HepG2 (cell line): ENCODE results near the gene TACC3. TPM values are rescaled to one million over a fixed set of nuclear protein-coding genes. Genes with fewer than 3 reads are reported as not detected.

Experiments
- ATAC-seq: fragments of 200-7000 bp; cut with Tn5 transposase; 3 replicates; pipeline ENCODE4 v1.9.1; 2020; ENCODE audit warnings: mild to moderate bottlenecking, moderate library complexity
- BruUV-seq: library from RNA; stranded (reverse); fragments of 400-500 nt; replicated peaks from 2 replicates; lab custom pipeline; 2021; lab: Mats Ljungman, UMichigan
- CTCF ChIA-PET: fragments of 300-600 bp; formaldehyde crosslinking; extraction: SDS; loops from one replicate; lab custom pipeline; 2021; ENCODE audit warnings: low total read pairs, inconsistent platforms, low intra/inter-chr PET ratio; lab: Yijun Ruan, JAX
- POLR2A ChIA-PET: fragments of 350-600 bp; sonication (Branson Sonifier 250); formaldehyde crosslinking; loops from one replicate; lab custom pipeline; 2020; ENCODE audit warnings: antibody characterized with exemption, inconsistent platforms; lab: Yijun Ruan, JAX
- DNase-seq: peaks from one replicate; pipeline ENCODE4 v3.0.0-alpha.2; 2015; ENCODE audit warnings: low spot score
- FAIRE-seq: peaks from 3 replicates; lab custom pipeline; 2011; peaks lifted over from hg19 to GRCh38; lab: Jason Lieb, UNC
- H2AFZ ChIP-seq: one replicate; pipeline ENCODE4 v1.6.1; 2011; ENCODE audit warnings: low read length, inconsistent platforms
- H3K27ac ChIP-seq: fragments of 300-600 bp; 3 replicates; pipeline ENCODE4 v1.8.0; 2011; ENCODE audit warnings: mixed run types, mild to moderate bottlenecking, mixed read lengths, low read length, inconsistent platforms; ENCODE audit not compliant: insufficient read depth; ENCODE audit errors: extremely low read length
- H3K27me3 ChIP-seq, 2 experiments: fragments of 200-600 bp in 1 of 2; 2 replicates in 1 of 2; 3 replicates in 1 of 2; pipeline versions ENCODE4 v1.6.0 to v1.8.0; 2011; ENCODE audit warnings: low read length in 2 of 2, mild to moderate bottlenecking in 2 of 2, moderate library complexity in 2 of 2, inconsistent platforms in 1 of 2; ENCODE audit not compliant: insufficient read depth in 2 of 2, control insufficient read depth in 1 of 2
- H3K36me3 ChIP-seq, 2 experiments: fragments of 200-600 bp in 1 of 2; replicated peaks in 1 of 2; 2 replicates in 1 of 2; 3 replicates in 1 of 2; pipeline versions ENCODE4 v1.5.1 to v1.8.0; 2011; ENCODE audit warnings: low read length in 2 of 2, inconsistent platforms in 1 of 2; ENCODE audit not compliant: insufficient read depth in 2 of 2, control insufficient read depth in 1 of 2
- H3K4me1 ChIP-seq: 2 replicates; pipeline ENCODE4 v1.5.1; 2012; ENCODE audit warnings: low read length, inconsistent platforms; ENCODE audit not compliant: insufficient read depth
- H3K4me2 ChIP-seq: 2 replicates; pipeline ENCODE4 v1.6.0; 2011; ENCODE audit warnings: low read depth, low read length, inconsistent platforms
- H3K4me3 ChIP-seq, 3 experiments: fragments of 200-600 bp in 1 of 3; sonication (generic), shearing (Covaris generic) in 1 of 3; replicated peaks in 1 of 3; 2 replicates each; pipeline ENCODE4 v1.5.1; 2011 to 2016; ENCODE audit warnings: low read length in 3 of 3, inconsistent platforms in 2 of 3, low read depth in 2 of 3, mild to moderate bottlenecking in 2 of 3, control low read depth in 1 of 3, mixed read lengths in 1 of 3; ENCODE audit not compliant: insufficient read depth in 1 of 3
- H3K79me2 ChIP-seq: one replicate; pipeline ENCODE4 v1.6.1; 2011; ENCODE audit warnings: low read length, inconsistent platforms; ENCODE audit not compliant: insufficient read depth
- H3K9ac ChIP-seq: 2 replicates; pipeline ENCODE4 v1.6.0; 2011; ENCODE audit warnings: mild to moderate bottlenecking, low read depth, low read length, inconsistent platforms; ENCODE audit not compliant: insufficient read depth
- H3K9me3 ChIP-seq: 2 replicates; pipeline ENCODE4 v1.5.1; 2012; ENCODE audit warnings: mild to moderate bottlenecking, low read length
- H4K20me1 ChIP-seq: 2 replicates; pipeline ENCODE4 v1.6.0; 2011; ENCODE audit warnings: inconsistent platforms, mild to moderate bottlenecking, low read length, moderate library complexity; ENCODE audit not compliant: insufficient read depth
- AGO2 ChIP-seq: fragments of 200-400 bp; formaldehyde crosslinking; optimal IDR thresholded peaks from 2 replicates; pipeline ENCODE3; 2017; ENCODE audit warnings: mild to moderate bottlenecking, low read depth, low read length, moderate library complexity
- AKAP8 ChIP-seq: sonication (generic); formaldehyde crosslinking; IDR thresholded peaks from 2 replicates; pipeline ENCODE4 v1.5.1; 2020; ENCODE audit warnings: mild to moderate bottlenecking, missing genetic modification reagents
- ARID3A ChIP-seq: IDR thresholded peaks from 2 replicates; pipeline ENCODE4 v1.6.1; 2012; ENCODE audit warnings: low read depth, low read length, improper control_type of control experiment
- CHD4 ChIP-seq: fragments of 200-600 bp; sonication (generic); IDR thresholded peaks from 2 replicates; pipeline ENCODE4 v1.7.0; 2017; ENCODE audit warnings: mild to moderate bottlenecking, low read length, borderline replicate concordance
- CSRNP1 ChIP-seq: sonication (generic); formaldehyde crosslinking; IDR thresholded peaks from 2 replicates; pipeline ENCODE4 v1.8.1; 2023; ENCODE audit warnings: mild to moderate bottlenecking, missing genetic modification reagents
- EP300 ChIP-seq, 3 experiments: sonication (generic) in 1 of 3; formaldehyde crosslinking in 1 of 3; IDR thresholded peaks; 2 replicates each; pipeline versions ENCODE4 v1.5.1 to v1.6.1; 2011 to 2020; ENCODE audit warnings: low read depth in 2 of 3, low read length in 2 of 3, borderline replicate concordance in 1 of 3, improper control_type of control experiment in 1 of 3, mild to moderate bottlenecking in 1 of 3, missing genetic modification reagents in 1 of 3, moderate library complexity in 1 of 3
- HNRNPL ChIP-seq: fragments of 200-400 bp; formaldehyde crosslinking; IDR thresholded peaks from 2 replicates; pipeline ENCODE4 v1.6.1; 2017; ENCODE audit warnings: mild to moderate bottlenecking, low read depth, low read length
- MXD1 ChIP-seq: sonication (generic); formaldehyde crosslinking; IDR thresholded peaks from 2 replicates; pipeline ENCODE4 v1.4.0; 2020; ENCODE audit warnings: mild to moderate bottlenecking, missing genetic modification reagents
- NONO ChIP-seq, 2 experiments: fragments of 450-650 bp in 1 of 2; sonication (generic) in 1 of 2; formaldehyde crosslinking in 1 of 2; IDR thresholded peaks in 1 of 2; conservative IDR thresholded peaks in 1 of 2; 2 replicates each; pipeline versions ENCODE4 v1.6.1 to v1.8.0; 2017 to 2022; ENCODE audit warnings: mild to moderate bottlenecking in 1 of 2, missing genetic modification reagents in 1 of 2, moderate library complexity in 1 of 2
- SMAD1 ChIP-seq: sonication (generic); formaldehyde crosslinking; IDR thresholded peaks from 2 replicates; pipeline ENCODE4 v1.4.0; 2020; ENCODE audit warnings: missing genetic modification reagents, low read depth, mild to moderate bottlenecking, borderline replicate concordance
- ZNF263 ChIP-seq: sonication (generic); formaldehyde crosslinking; IDR thresholded peaks from 2 replicates; pipeline ENCODE4 v1.4.0; 2020; ENCODE audit warnings: missing genetic modification reagents
- WGBS: methylation state at CpG from one replicate; pipeline ENCODE4 v1.1.6; 2017; ENCODE audit warnings: low lambda C conversion rate; 5-methylcytosine and 5-hydroxymethylcytosine counted together
- in situ Hi-C: cut with HindIII; loops from 2 replicates; pipeline ENCODE4 v1.10.0; 2017; ENCODE audit warnings: low pct_unique_long_range_greater_than_20kb; ENCODE audit not compliant: extremely low pct_ligation_motif_present
- intact Hi-C: fragments of 100-400 bp; cut with micrococcal nuclease; formaldehyde crosslinking; loops from one replicate; pipeline ENCODE4 v1.10.0; 2022; ENCODE audit not compliant: unreplicated experiment
- polyA plus RNA-seq, 8 experiments: library from polyadenylated mRNA; depleted of rRNA in 3 of 8; stranded (reverse) in 7 of 8; unstranded in 1 of 8; fragments of >200 nt; fragmentation: Illumina TruSeq in 4 of 8; extraction: Trizol in 4 of 8; gene quantifications; 2 replicates each; pipeline versions ENCODE4 v1.2.1 to v1.2.3, GENCODE V29; 2011 to 2016; ENCODE audit warnings: low read depth in 4 of 8, missing spikeins in 1 of 8, mixed read lengths in 1 of 8; ENCODE audit not compliant: insufficient read depth in 1 of 8
- total RNA-seq, 5 experiments: library from RNA; depleted of rRNA; stranded (reverse); fragments of >200 nt; fragmentation: Illumina TruSeq; extraction: Trizol; gene quantifications; 2 replicates each; pipeline ENCODE4 v1.2.3, GENCODE V29; 2016; ENCODE audit warnings: low read depth in 1 of 5

The TACC3 gene
- total and polyA plus RNA-seq, 2 of the 13 experiments (the other 11 are each of a cell fraction or from before 2014, with no cell fraction given) = 20.3 to 21.2 TPM

GRCh38 chr4:1756079-1756478, 34.8 kb downstream of the TACC3 start (continued):
- TF ChIP-seq NONO (IDR thresholded peaks at IDR 0.05) = no peak
- TF ChIP-seq NONO (CRISPR knock-in tag; conservative IDR thresholded peaks at IDR 0.05) = no peak
- no peak for TF ChIP-seq MXD1 (CRISPR knock-in tag)
- 0 out of 2 replicates have a peak, but pooled peaks have one; percentile 11 for TF ChIP-seq HNRNPL

GRCh38 chr4:1756893-1757779, 35.8 kb downstream of the TACC3 start:
- H3K27ac ChIP-seq = no peak overlapping the region
- no peak overlapping the region for H2AFZ ChIP-seq
- H3K9me3 ChIP-seq = no peaks in the 10 kb centered on the region
- DNase-seq (no peak), ATAC-seq (no peak), FAIRE-seq (no peak)
- intact Hi-C loops (no loop called here), in situ Hi-C loops (loop anchor here (10.0 kb wide), 1 partner anchor 48 kb away; no protein-coding TSS in a partner anchor)
- H3K36me3 ChIP-seq = no peaks in the 10 kb centered on the region
- H3K4me2 ChIP-seq = 0 out of 2 replicates have a peak overlapping the region, but pooled peaks have one; percentile 12
- no peak for TF ChIP-seq EP300 (IDR thresholded peaks at IDR 0.05; ENCODE audit: low read depth in 2 of 2, low read length in 2 of 2)
- TF ChIP-seq EP300 (CRISPR knock-in tag; IDR thresholded peaks at IDR 0.05; ENCODE audit: borderline replicate concordance) = no peak
- peak; percentile 36; the same call in 1 of the 2 replicates for TF ChIP-seq AKAP8 (CRISPR knock-in tag)
- 0 out of 2 replicates have a peak, but pooled peaks have one; percentile 27 for TF ChIP-seq HNRNPL
- TF ChIP-seq ZNF263 (CRISPR knock-in tag) = 0 out of 2 replicates have a peak, but pooled peaks have one; percentile 42
- TF ChIP-seq SMAD1 (CRISPR knock-in tag) = 0 out of 2 replicates have a peak, but pooled peaks have one; percentile 41
- no peak for TF ChIP-seq CHD4
- no peak for TF ChIP-seq ARID3A
- TF ChIP-seq AGO2 = peak; percentile 61
- TF ChIP-seq CSRNP1 (CRISPR knock-in tag) = no peak
- no peak overlapping the region for H3K9ac ChIP-seq
- no TSS peak for BruUV-seq
- ChIA-PET CTCF (no interaction called here), POLR2A (interaction anchor here (0.7 to 34.3 kb wide), 4 partner anchors 10 to 97 kb away, joined by 3 to 1258 read pairs (median 8); partner anchors contain the start of gene FGFR3)
- no peaks in the 10 kb centered on the region for H4K20me1 ChIP-seq
- H3K27me3 ChIP-seq = no peaks in the 10 kb centered on the region; a peak in 1 of 5 replicates
- H3K79me2 ChIP-seq = no peaks in the 10 kb centered on the region
- WGBS = 58% methylated on average over 12 of the region's 20 CpGs
- H3K4me3 ChIP-seq = no peak overlapping the region; a peak in 1 of 6 replicates
- H3K4me1 ChIP-seq = peaks cover 91% of the 10 kb centered on the region
